Neural progenitor cell (in vitro differentiated cells): ENCODE data around the gene RBM47. TPM values are rescaled to one million over a fixed set of nuclear protein-coding genes. Genes with fewer than 3 reads are reported as not detected.

Experiments used
- DNase-seq: peaks from one replicate; pipeline ENCODE4 v3.0.0-alpha.2; 2016; ENCODE audit warnings: low spot score
- H2AFZ ChIP-seq: fragments of 200-600 bp; sonication (generic); replicated peaks from 2 replicates; pipeline ENCODE4 v1.6.1; 2016; ENCODE audit warnings: antibody characterized with exemption
- H3F3A ChIP-seq: fragments of 200-600 bp; sonication (generic); 2 replicates; pipeline ENCODE4 v1.6.1; 2016; ENCODE audit warnings: antibody characterized with exemption, low read depth
- H3K27ac ChIP-seq: fragments of 200-600 bp; sonication (generic); 2 replicates; pipeline ENCODE4 v1.5.1; 2016; ENCODE audit warnings: mild to moderate bottlenecking
- H3K27me3 ChIP-seq: fragments of 200-600 bp; sonication (generic); 2 replicates; pipeline ENCODE4 v1.6.1; 2016; ENCODE audit warnings: mild to moderate bottlenecking, moderate library complexity
- H3K36me3 ChIP-seq: fragments of 200-600 bp; sonication (generic); 2 replicates; pipeline ENCODE4 v1.5.1; 2016
- H3K4me1 ChIP-seq: fragments of 200-600 bp; sonication (generic); 2 replicates; pipeline ENCODE4 v1.6.1; 2016; ENCODE audit warnings: mixed run types
- H3K4me2 ChIP-seq: fragments of 200-600 bp; sonication (generic); 2 replicates; pipeline ENCODE4 v1.6.1; 2016
- H3K4me3 ChIP-seq: fragments of 200-600 bp; sonication (generic); 2 replicates; pipeline ENCODE4 v1.5.1; 2016
- H3K79me2 ChIP-seq: fragments of 200-600 bp; sonication (generic); 2 replicates; pipeline ENCODE4 v1.6.1; 2016; ENCODE audit warnings: low read depth
- H3K9ac ChIP-seq: fragments of 200-600 bp; sonication (generic); 2 replicates; pipeline ENCODE4 v1.6.1; 2016
- H3K9me3 ChIP-seq: fragments of 200-600 bp; sonication (generic); 2 replicates; pipeline ENCODE4 v1.5.1; 2016; ENCODE audit warnings: low read depth
- H4K20me1 ChIP-seq: fragments of 200-600 bp; sonication (generic); 2 replicates; pipeline ENCODE4 v1.6.1; 2016; ENCODE audit warnings: low read depth
- H3K27ac Mint-ChIP-seq: 3 replicates; pipeline ENCODE4 v1.8.0; 2021; ENCODE audit warnings: mixed read lengths
- H3K27me3 Mint-ChIP-seq: 2 replicates; pipeline ENCODE4 v1.8.0; 2022; ENCODE audit warnings: low read depth, mild to moderate bottlenecking, inconsistent platforms, moderate library complexity, mixed read lengths; ENCODE audit not compliant: insufficient read depth
- H3K36me3 Mint-ChIP-seq: 3 replicates; pipeline ENCODE4 v1.8.0; 2021; ENCODE audit warnings: mixed read lengths
- H3K4me1 Mint-ChIP-seq: 3 replicates; pipeline ENCODE4 v1.8.0; 2021; ENCODE audit warnings: mixed read lengths
- H3K4me3 Mint-ChIP-seq: 3 replicates; pipeline ENCODE4 v1.8.0; 2021; ENCODE audit warnings: mild to moderate bottlenecking, moderate library complexity, mixed read lengths
- H3K9me3 Mint-ChIP-seq: 3 replicates; pipeline ENCODE4 v1.8.0; 2020; ENCODE audit warnings: mixed read lengths
- EZH2 ChIP-seq: fragments of 200-600 bp; sonication (generic); IDR thresholded peaks from 2 replicates; pipeline ENCODE4 v1.6.1; 2017; ENCODE audit warnings: antibody characterized with exemption, mild to moderate bottlenecking, moderate library complexity
- EZH2phosphoT487 ChIP-seq: fragments of 200-600 bp; sonication (generic); IDR thresholded peaks from 2 replicates; pipeline ENCODE4 v1.6.1; 2017; ENCODE audit warnings: antibody characterized with exemption
- total RNA-seq: library from RNA; depleted of rRNA; stranded (reverse); fragments of >200 nt; gene quantifications from 2 replicates; pipeline ENCODE4 v1.2.3, GENCODE V29; 2015; ENCODE audit warnings: low replicate concordance
- TF ChIP-seq, protein P1 (sequence below): fragments of 200-600 bp; sonication (generic); IDR thresholded peaks from 2 replicates; pipeline ENCODE4 v1.5.1; 2017; ENCODE audit warnings: antibody characterized with exemption, mild to moderate bottlenecking

The RBM47 gene
- total RNA-seq, 1 donor from 2014 or later: 2.9 TPM

DNA sequence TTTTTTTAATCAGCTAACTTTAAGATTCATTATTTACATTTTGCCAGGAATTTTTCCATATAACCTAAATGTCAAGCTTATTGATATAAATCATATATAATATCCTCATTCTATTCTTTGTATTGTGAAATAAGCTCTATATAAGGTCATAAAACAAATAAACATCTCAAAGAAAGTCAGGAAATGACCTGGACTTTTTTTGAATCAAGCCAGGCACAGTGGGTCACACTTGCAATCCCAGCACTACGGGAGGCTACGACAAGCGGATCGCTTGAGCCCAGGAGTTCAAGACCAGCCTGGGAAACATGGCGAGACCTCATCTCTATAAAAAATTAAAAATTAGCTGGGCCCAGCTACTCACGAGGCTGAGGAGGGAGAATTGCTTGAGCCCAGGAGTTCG, 88.9 kb downstream of the RBM47 start:
- no peaks in the 10 kb centered on the region for H3K9me3 Mint-ChIP-seq
- no peaks in the 10 kb centered on the region for H3K27me3 ChIP-seq
- H3K27ac Mint-ChIP-seq: no peak overlapping the region

DNA sequence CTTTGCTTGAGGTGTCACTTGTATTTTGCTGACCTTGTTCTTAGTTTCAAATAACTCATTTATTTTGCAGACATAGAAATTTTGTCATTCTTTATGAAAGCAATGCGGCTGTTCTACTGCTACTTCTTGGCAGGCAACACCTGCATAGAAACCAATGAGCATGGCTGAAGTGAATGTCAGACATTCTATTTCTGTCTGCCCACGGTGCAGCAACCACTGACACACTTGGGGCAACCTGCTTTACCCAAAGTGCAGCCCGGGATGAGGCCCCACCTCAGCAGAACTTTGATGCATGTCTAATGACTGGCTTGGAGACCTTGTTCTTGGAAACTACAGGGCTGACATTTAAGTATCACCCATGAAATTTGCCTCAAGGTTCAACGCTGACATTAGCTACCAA, 93.6 kb downstream of the RBM47 start:
- H3K27ac ChIP-seq: no peak overlapping the region
- no peaks in the 10 kb centered on the region for H3F3A ChIP-seq
- H4K20me1 ChIP-seq: no peaks in the 10 kb centered on the region

More for the DNA sequence above, 88.9 kb downstream of the RBM47 start:
- Histone ChIP-seq H3K79me2 (no peaks in the 10 kb centered on the region), H3K9me3 (no peaks in the 10 kb centered on the region), H3K4me2 (no peak overlapping the region), H2AFZ (no peak overlapping the region), H4K20me1 (no peaks in the 10 kb centered on the region), H3K36me3 (no peaks in the 10 kb centered on the region), H3K4me1 (no peaks in the 10 kb centered on the region), H3K27ac (no peak overlapping the region), H3K9ac (no peak overlapping the region), H3F3A (no peaks in the 10 kb centered on the region), H3K4me3 (no peak overlapping the region)
- no peak for DNase-seq
- H3K27me3 Mint-ChIP-seq: peaks cover 5% of the 10 kb centered on the region
- TF ChIP-seq EZH2phosphoT487 (no peak), EZH2 (no peak)
- TF ChIP-seq, protein P1, sequence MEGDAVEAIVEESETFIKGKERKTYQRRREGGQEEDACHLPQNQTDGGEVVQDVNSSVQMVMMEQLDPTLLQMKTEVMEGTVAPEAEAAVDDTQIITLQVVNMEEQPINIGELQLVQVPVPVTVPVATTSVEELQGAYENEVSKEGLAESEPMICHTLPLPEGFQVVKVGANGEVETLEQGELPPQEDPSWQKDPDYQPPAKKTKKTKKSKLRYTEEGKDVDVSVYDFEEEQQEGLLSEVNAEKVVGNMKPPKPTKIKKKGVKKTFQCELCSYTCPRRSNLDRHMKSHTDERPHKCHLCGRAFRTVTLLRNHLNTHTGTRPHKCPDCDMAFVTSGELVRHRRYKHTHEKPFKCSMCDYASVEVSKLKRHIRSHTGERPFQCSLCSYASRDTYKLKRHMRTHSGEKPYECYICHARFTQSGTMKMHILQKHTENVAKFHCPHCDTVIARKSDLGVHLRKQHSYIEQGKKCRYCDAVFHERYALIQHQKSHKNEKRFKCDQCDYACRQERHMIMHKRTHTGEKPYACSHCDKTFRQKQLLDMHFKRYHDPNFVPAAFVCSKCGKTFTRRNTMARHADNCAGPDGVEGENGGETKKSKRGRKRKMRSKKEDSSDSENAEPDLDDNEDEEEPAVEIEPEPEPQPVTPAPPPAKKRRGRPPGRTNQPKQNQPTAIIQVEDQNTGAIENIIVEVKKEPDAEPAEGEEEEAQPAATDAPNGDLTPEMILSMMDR: no peak
- H3K4me3 Mint-ChIP-seq: no peak overlapping the region
- peaks cover 3% of the 10 kb centered on the region for H3K4me1 Mint-ChIP-seq
- no peaks in the 10 kb centered on the region for H3K36me3 Mint-ChIP-seq

DNA sequence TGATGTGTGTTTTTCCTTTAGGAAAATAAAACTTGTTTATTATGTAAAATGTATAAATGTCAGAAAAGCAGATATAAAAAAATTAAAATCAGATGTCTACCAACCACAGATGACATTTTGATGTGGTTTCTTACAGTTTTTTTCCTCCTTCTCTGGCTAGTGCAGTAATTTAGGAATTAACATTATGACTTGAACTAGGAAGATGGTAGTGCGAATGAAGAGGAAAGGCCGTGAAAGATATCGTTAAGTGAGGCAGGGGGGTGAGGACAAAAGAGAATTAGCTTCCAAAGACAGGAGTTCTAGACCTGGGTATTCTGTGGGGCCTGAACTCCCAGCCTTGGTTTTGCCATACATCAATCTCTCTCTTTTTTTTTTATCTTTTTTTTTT, 98.0 kb downstream of the RBM47 start:
- Mint-ChIP-seq H3K27ac (no peak overlapping the region), H3K27me3 (peaks cover 2% of the 10 kb centered on the region), H3K4me1 (no peaks in the 10 kb centered on the region), H3K4me3 (no peak overlapping the region), H3K36me3 (no peaks in the 10 kb centered on the region), H3K9me3 (no peaks in the 10 kb centered on the region)
- Histone ChIP-seq H3K4me2 (no peak overlapping the region), H3K4me1 (no peaks in the 10 kb centered on the region), H3K9me3 (no peaks in the 10 kb centered on the region), H4K20me1 (no peaks in the 10 kb centered on the region), H3F3A (no peaks in the 10 kb centered on the region), H2AFZ (no peak overlapping the region), H3K4me3 (no peak overlapping the region), H3K36me3 (no peaks in the 10 kb centered on the region), H3K27ac (no peak overlapping the region), H3K9ac (no peak overlapping the region), H3K27me3 (no peaks in the 10 kb centered on the region), H3K79me2 (no peaks in the 10 kb centered on the region)
- TF ChIP-seq EZH2 (no peak), EZH2phosphoT487 (no peak)
- TF ChIP-seq, protein P1: no peak
- no peak for DNase-seq

More for the DNA sequence above, 93.6 kb downstream of the RBM47 start:
- no peaks in the 10 kb centered on the region for H3K36me3 Mint-ChIP-seq
- no peak overlapping the region for H3K27ac Mint-ChIP-seq
- no peak for DNase-seq
- H3K4me3 Mint-ChIP-seq: no peak overlapping the region
- Histone ChIP-seq H3K4me3 (no peak overlapping the region), H3K36me3 (no peaks in the 10 kb centered on the region), H3K4me2 (no peak overlapping the region), H3K9me3 (no peaks in the 10 kb centered on the region), H2AFZ (no peak overlapping the region), H3K4me1 (no peaks in the 10 kb centered on the region), H3K9ac (no peak overlapping the region), H3K27me3 (no peaks in the 10 kb centered on the region), H3K79me2 (no peaks in the 10 kb centered on the region)
- peaks cover 2% of the 10 kb centered on the region for H3K27me3 Mint-ChIP-seq
- no peaks in the 10 kb centered on the region for H3K4me1 Mint-ChIP-seq
- no peaks in the 10 kb centered on the region for H3K9me3 Mint-ChIP-seq
- TF ChIP-seq, protein P1: no peak
- no peak for TF ChIP-seq EZH2
